Activated CD8-positive, alpha-beta memory T cell treated with anti-CD3 and anti-CD28 coated beads, Interleukin-2, amount 10 ng/mL, durations not matched to agents 7 days and 5 days (primary cell): Measurements from ENCODE around the gene CERS1. TPM values are rescaled to one million over a fixed set of nuclear protein-coding genes. Genes with fewer than 3 reads are reported as not detected.

ENCODE experiments used
- ATAC-seq: fragments of 150-1000 bp; cut with Tn5 transposase; one replicate; pipeline ENCODE4 v1.10.0; 2021; ENCODE audit warnings: moderate library complexity
- CTCF ChIA-PET: fragments of 350-600 bp; sonication (Branson Sonifier 250); formaldehyde crosslinking; loops from one replicate; lab custom pipeline; 2021; ENCODE audit warnings: antibody characterized with exemption; lab: Charles Lee
- DNase-seq: peaks from one replicate; pipeline ENCODE4 v3.0.0-alpha.2; 2020
- H3K27ac Mint-ChIP-seq: one replicate; pipeline ENCODE4 v1.8.0; 2021; ENCODE audit warnings: mild to moderate bottlenecking, mixed read lengths
- H3K27me3 Mint-ChIP-seq: one replicate; pipeline ENCODE4 v1.8.0; 2021; ENCODE audit warnings: mixed read lengths
- H3K36me3 Mint-ChIP-seq: one replicate; pipeline ENCODE4 v1.8.0; 2021; ENCODE audit warnings: mild to moderate bottlenecking, mixed read lengths
- H3K4me1 Mint-ChIP-seq: one replicate; pipeline ENCODE4 v1.8.0; 2021; ENCODE audit warnings: mixed read lengths
- H3K4me3 Mint-ChIP-seq: one replicate; pipeline ENCODE4 v1.8.0; 2021; ENCODE audit warnings: mild to moderate bottlenecking, moderate library complexity, mixed read lengths
- H3K9me3 Mint-ChIP-seq: one replicate; pipeline ENCODE4 v1.8.0; 2022; ENCODE audit warnings: low read depth, mixed read lengths
- total RNA-seq, 2 experiments: library from RNA; stranded (reverse); gene quantifications; one replicate each; pipeline ENCODE4 v1.2.3, GENCODE V29; 2021

Gene CERS1
- total RNA-seq, 2 experiments from 2014 or later, result not detected

DNA sequence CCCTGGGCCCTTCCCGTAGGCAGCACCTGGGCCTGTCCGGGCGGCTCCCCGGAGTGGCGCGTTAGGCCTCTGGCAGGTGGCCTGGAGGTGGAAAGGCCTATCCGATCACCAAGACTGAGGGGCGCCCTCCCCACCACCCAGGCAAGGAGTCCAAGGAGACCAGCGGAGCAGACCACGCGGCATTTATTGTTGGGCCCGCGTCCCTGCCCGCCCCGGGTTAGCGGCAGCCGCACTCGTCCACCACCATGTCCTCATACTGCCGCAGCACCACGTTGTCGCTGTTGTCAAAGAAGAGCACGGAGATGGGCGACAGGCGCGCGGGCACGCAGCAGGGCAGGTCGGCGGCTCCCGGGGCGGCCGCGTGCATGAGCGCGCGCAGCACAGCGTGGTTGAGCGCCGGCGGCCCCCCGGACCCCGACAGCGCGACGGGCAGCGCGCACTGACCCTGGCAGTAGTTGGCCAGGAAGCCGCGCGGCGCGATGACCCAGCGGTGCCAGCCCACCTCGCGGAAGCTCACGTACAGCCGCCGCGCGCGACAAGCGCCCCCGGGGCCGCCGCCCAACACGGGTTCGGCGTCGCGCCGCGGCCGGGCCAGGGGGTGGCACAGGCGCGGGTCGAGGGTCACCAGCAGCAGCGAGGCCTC is 27.5 kb downstream of the CERS1 start:
- ATAC-seq (no peak), DNase-seq (no peak)
- no peak overlapping the region for H3K4me3 Mint-ChIP-seq
- CTCF ChIA-PET, result no interaction called here
- no peaks in the 10 kb centered on the region for H3K9me3 Mint-ChIP-seq
- no peak overlapping the region for H3K27ac Mint-ChIP-seq
- H3K36me3 Mint-ChIP-seq, result peaks cover 17% of the 10 kb centered on the region
- no peaks in the 10 kb centered on the region for H3K4me1 Mint-ChIP-seq
- peaks cover 9% of the 10 kb centered on the region for H3K27me3 Mint-ChIP-seq

DNA sequence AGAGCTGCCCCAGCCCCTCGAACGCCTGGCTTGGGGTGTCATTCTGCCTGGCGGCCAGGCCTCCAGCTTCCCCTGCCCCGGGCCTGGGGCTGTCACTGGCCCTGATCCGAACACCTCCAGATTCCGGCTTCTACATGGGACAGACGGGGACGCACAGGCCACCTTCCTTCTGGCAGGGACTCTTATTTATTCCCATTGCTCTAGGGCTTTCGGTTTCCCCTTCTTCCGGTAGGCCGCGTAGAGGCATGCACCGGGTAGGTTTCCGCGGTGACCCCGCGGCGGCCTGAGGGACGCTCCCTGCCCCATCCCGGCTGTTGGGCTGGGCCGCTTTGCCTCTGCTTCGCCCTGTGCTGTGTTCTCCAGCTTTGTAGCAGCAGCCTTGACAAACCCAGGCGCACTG is 28.2 kb downstream of the CERS1 start:
- Mint-ChIP-seq H3K4me1 (no peaks in the 10 kb centered on the region), H3K27ac (no peak overlapping the region), H3K27me3 (peaks cover 9% of the 10 kb centered on the region), H3K9me3 (no peaks in the 10 kb centered on the region), H3K36me3 (peaks cover 17% of the 10 kb centered on the region), H3K4me3 (no peak overlapping the region)
- CTCF ChIA-PET, result interaction anchor here (0.9 to 2.1 kb wide), 3 partner anchors 10 to 36 kb away, joined by 3 to 6 read pairs (median 6); partner anchors contain the start of gene UPF1
- no peak for ATAC-seq
- DNase-seq, result no peak

- CTCF ChIA-PET, result interaction anchor here (0.9 to 2.1 kb wide), 3 partner anchors 10 to 36 kb away, joined by 3 to 6 read pairs (median 6); partner anchors contain the start of gene UPF1
- peaks cover 20% of the 10 kb centered on the region for H3K36me3 Mint-ChIP-seq
- H3K27ac Mint-ChIP-seq, result no peak overlapping the region
- DNase-seq (no peak), ATAC-seq (no peak)
- no peaks in the 10 kb centered on the region for H3K4me1 Mint-ChIP-seq
- peaks cover 9% of the 10 kb centered on the region for H3K27me3 Mint-ChIP-seq
- H3K9me3 Mint-ChIP-seq, result no peaks in the 10 kb centered on the region
- no peak overlapping the region for H3K4me3 Mint-ChIP-seq
Measured at GRCh38 chr19:18867199-18867598, 28.8 kb downstream of the CERS1 start.

DNA sequence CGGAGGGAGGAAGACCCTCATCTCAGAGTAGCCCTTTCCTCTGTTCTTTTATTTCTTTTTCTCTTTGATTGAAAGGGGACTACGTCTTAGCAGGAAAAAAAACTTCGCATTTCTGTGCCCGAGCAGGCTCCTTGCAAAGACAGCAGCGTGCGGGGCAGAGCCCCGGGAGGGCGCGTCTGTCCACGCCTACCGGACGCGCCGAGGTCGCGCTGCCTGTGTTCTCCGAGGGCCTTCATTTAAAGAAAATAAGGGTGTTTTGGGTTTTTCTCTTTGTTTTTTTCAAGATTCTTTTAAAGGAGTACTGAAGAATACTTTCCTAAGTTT is 29.2 kb downstream of the CERS1 start:
- H3K27me3 Mint-ChIP-seq, result peaks cover 7% of the 10 kb centered on the region

GRCh38 chr19:18865973-18866799 is 29.8 kb downstream of the CERS1 start:
- no peaks in the 10 kb centered on the region for H3K9me3 Mint-ChIP-seq
- CTCF ChIA-PET, result interaction anchor here (0.5 to 2.6 kb wide), 8 partner anchors 9 to 415 kb away, joined by 3 to 12 read pairs (median 4); partner anchors contain the start of gene REX1BD
- ATAC-seq (peak; percentile 84), DNase-seq (peak; percentile 64)
- H3K4me1 Mint-ChIP-seq, result no peaks in the 10 kb centered on the region
- H3K4me3 Mint-ChIP-seq, result no peak overlapping the region
- no peak overlapping the region for H3K27ac Mint-ChIP-seq
- peaks cover 26% of the 10 kb centered on the region for H3K36me3 Mint-ChIP-seq
- peaks cover 4% of the 10 kb centered on the region for H3K27me3 Mint-ChIP-seq

More for the DNA sequence above, 29.2 kb downstream of the CERS1 start:
- H3K9me3 Mint-ChIP-seq, result no peaks in the 10 kb centered on the region
- H3K4me1 Mint-ChIP-seq, result no peaks in the 10 kb centered on the region
- CTCF ChIA-PET, result interaction anchor here (1.1 to 2.1 kb wide), 4 partner anchors 19 to 278 kb away, joined by 4 to 6 read pairs (median 5); partner anchors contain the start of genes REX1BD and UPF1
- DNase-seq (no peak), ATAC-seq (no peak)
- no peak overlapping the region for H3K27ac Mint-ChIP-seq
- H3K4me3 Mint-ChIP-seq, result no peak overlapping the region
- peaks cover 23% of the 10 kb centered on the region for H3K36me3 Mint-ChIP-seq

DNA sequence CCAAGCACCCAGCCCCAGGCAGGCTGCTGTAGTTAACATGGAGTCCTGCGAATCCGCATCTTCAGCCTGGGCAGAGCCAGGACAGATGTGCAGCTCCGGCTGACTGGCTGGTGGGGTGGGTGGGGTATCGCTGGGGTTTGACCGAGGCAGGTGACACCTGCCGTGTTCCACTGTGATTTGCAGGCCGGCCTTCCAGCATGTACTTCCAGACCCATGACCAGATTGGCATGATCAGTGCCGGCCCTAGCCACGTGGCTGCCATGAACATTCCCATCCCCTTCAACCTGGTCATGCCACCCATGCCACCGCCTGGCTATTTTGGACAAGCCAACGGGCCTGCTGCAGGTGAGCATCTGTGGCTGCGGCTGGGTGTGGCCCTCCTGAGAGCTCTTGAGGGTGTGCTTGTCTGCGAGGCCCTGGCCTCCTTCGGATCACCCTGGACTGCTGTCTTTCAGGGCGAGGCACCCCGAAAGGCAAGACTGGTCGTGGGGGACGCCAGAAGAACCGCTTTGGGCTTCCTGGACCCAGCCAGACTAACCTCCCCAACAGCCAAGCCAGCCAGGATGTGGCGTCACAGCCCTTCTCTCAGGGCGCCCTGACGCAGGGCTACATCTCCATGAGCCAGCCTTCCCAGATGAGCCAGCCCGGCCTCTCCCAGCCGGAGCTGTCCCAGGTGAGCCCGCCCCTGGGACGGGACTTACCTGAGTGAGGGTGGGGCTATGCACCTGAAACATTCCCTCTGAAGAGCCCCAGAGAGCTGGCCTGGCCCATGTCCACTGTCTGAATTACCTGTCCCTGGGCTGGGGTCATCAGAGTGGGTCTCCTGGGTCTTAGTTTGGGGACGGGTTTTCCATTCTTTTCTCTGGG is 30.6 kb downstream of the CERS1 start:
- Mint-ChIP-seq H3K27ac (no peak overlapping the region), H3K9me3 (no peaks in the 10 kb centered on the region), H3K27me3 (no peaks in the 10 kb centered on the region), H3K4me3 (no peak overlapping the region), H3K36me3 (peaks cover 32% of the 10 kb centered on the region), H3K4me1 (peaks cover 3% of the 10 kb centered on the region)
- ATAC-seq (no peak), DNase-seq (no peak)
- CTCF ChIA-PET, result interaction anchor here (0.5 to 2.6 kb wide), 8 partner anchors 10 to 519 kb away, joined by 3 to 12 read pairs (median 4); partner anchors contain the start of gene REX1BD

- ATAC-seq, result no peak
- Mint-ChIP-seq H3K36me3 (peaks cover 32% of the 10 kb centered on the region), H3K27me3 (no peaks in the 10 kb centered on the region), H3K27ac (no peak overlapping the region), H3K4me3 (no peak overlapping the region), H3K4me1 (peaks cover 3% of the 10 kb centered on the region), H3K9me3 (no peaks in the 10 kb centered on the region)
- no peak for DNase-seq
- CTCF ChIA-PET, result interaction anchor here (1.0 to 2.6 kb wide), 2 partner anchors 16 to 265 kb away, joined by 3 to 12 read pairs; no protein-coding TSS in a partner anchor
Measured at GRCh38 chr19:18863843-18864362, 32.1 kb downstream of the CERS1 start.

- Mint-ChIP-seq H3K36me3 (peaks cover 32% of the 10 kb centered on the region), H3K27me3 (no peaks in the 10 kb centered on the region), H3K4me3 (no peak overlapping the region), H3K9me3 (no peaks in the 10 kb centered on the region), H3K27ac (no peak overlapping the region), H3K4me1 (peaks cover 3% of the 10 kb centered on the region)
- CTCF ChIA-PET, result interaction anchor here (1.4 to 2.6 kb wide), 2 partner anchors 15 to 16 kb away, joined by 3 to 12 read pairs; no protein-coding TSS in a partner anchor
- no peak for ATAC-seq
- DNase-seq, result no peak
Measured at GRCh38 chr19:18862976-18863842, 32.7 kb downstream of the CERS1 start.

- no peak overlapping the region for H3K27ac Mint-ChIP-seq
- ATAC-seq, result no peak
- peaks cover 3% of the 10 kb centered on the region for H3K4me1 Mint-ChIP-seq
- no peak overlapping the region for H3K4me3 Mint-ChIP-seq
- peaks cover 30% of the 10 kb centered on the region for H3K36me3 Mint-ChIP-seq
- DNase-seq, result no peak
- no peaks in the 10 kb centered on the region for H3K27me3 Mint-ChIP-seq
- CTCF ChIA-PET, result interaction anchor here (1.4 kb wide), 1 partner anchor 15 kb away, joined by 3 read pairs; no protein-coding TSS in a partner anchor
- H3K9me3 Mint-ChIP-seq, result no peaks in the 10 kb centered on the region
Measured at GRCh38 chr19:18861917-18862316, 34.0 kb downstream of the CERS1 start.

- H3K4me3 Mint-ChIP-seq, result no peak overlapping the region
- H3K9me3 Mint-ChIP-seq, result no peaks in the 10 kb centered on the region
- no peaks in the 10 kb centered on the region for H3K27me3 Mint-ChIP-seq
- CTCF ChIA-PET, result interaction anchor here (1.5 kb wide), 1 partner anchor 14 kb away, joined by 4 read pairs; no protein-coding TSS in a partner anchor
- peak; percentile 29 for ATAC-seq
- H3K27ac Mint-ChIP-seq, result no peak overlapping the region
- peaks cover 35% of the 10 kb centered on the region for H3K36me3 Mint-ChIP-seq
- DNase-seq, result no peak
- H3K4me1 Mint-ChIP-seq, result peaks cover 3% of the 10 kb centered on the region
Measured at GRCh38 chr19:18861235-18861634, 34.7 kb downstream of the CERS1 start.

GRCh38 chr19:18860725-18861124 is 35.2 kb downstream of the CERS1 start:
- no peak for ATAC-seq

GRCh38 chr19:18860302-18860700 is 35.7 kb downstream of the CERS1 start:
- Mint-ChIP-seq H3K36me3 (peaks cover 36% of the 10 kb centered on the region), H3K9me3 (no peaks in the 10 kb centered on the region), H3K4me3 (no peak overlapping the region), H3K4me1 (peaks cover 3% of the 10 kb centered on the region), H3K27ac (peak overlapping the region; percentile 28), H3K27me3 (no peaks in the 10 kb centered on the region)
- DNase-seq (no peak), ATAC-seq (no peak)
- CTCF ChIA-PET, result interaction anchor here (1.5 kb wide), 1 partner anchor 13 kb away, joined by 4 read pairs; no protein-coding TSS in a partner anchor

More at GRCh38 chr19:18860725-18861124, 35.2 kb downstream of the CERS1 start:
- DNase-seq, result no peak
- CTCF ChIA-PET, result interaction anchor here (1.5 kb wide), 1 partner anchor 14 kb away, joined by 4 read pairs; no protein-coding TSS in a partner anchor
- peak overlapping the region; percentile 28 for H3K27ac Mint-ChIP-seq
- no peaks in the 10 kb centered on the region for H3K27me3 Mint-ChIP-seq
- peaks cover 36% of the 10 kb centered on the region for H3K36me3 Mint-ChIP-seq
- no peak overlapping the region for H3K4me3 Mint-ChIP-seq
- peaks cover 3% of the 10 kb centered on the region for H3K4me1 Mint-ChIP-seq
- H3K9me3 Mint-ChIP-seq, result no peaks in the 10 kb centered on the region
